Stimulated activated CD8-positive, alpha-beta memory T cell treated with anti-CD3 and anti-CD28 coated beads, Interleukin-2, amount 100 ng/mL, for 1 hour (primary cell): Measurements from ENCODE around the gene ZNF787.
A peak's percentile ranks its signal among the peaks of the same experiment; 100 is the strongest.

Source experiments
- DNase-seq, 2 donors: peaks; one replicate each; pipeline ENCODE4 v3.0.0-alpha.2; 2020; ENCODE audit warnings: low read depth in 2 of 2

The ZNF787 gene

DNA sequence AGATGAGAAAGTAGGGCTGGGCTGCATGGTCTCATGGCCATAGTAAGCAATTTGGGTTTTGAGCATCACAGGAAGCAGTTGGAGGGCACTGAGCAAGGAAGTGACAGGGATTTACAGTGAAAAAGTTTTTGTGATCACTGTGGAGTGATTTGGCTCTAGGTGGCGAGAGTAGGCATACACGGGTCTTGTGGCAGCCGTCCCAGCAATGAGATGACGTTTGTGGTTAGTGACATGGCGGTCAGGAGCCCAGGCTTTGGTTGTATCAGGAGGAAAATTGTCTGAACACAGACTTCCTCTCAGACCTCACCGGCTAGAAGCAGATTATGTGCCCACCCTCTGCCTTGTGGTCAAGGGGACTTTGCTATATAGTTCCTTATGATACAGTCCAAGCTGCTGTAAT is 23.3 kb upstream of the ZNF787 start:
- no peak for DNase-seq

DNA sequence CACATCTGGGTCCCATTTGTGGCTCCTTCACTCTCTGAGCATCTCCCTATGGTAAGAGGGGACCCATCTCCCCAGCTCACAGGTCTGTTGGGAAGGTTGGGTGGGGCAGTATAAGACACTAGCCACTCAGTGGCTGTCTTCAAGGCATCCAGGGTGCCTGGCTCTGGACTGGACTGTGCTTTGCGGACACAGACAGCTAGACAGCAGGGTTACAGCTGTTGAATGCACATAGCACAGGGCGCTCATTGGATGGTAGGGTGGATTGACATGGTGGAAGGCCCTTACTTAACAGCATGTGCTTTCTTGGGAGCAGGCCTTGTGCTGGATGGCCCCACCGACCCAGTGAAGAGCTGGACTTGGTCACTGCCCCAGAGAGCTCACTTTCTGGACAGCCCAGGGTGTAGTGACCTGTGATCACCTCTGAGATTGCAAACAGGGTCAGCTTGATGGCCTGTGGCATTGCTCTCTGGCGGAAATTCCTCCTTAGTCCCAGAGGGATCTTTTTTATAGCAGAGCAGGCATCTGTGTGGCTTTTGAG is 21.9 kb upstream of the ZNF787 start:
- no peak for DNase-seq

GRCh38 chr19:56142087-56142787 is 21.1 kb upstream of the ZNF787 start:
- no peak for DNase-seq

DNA sequence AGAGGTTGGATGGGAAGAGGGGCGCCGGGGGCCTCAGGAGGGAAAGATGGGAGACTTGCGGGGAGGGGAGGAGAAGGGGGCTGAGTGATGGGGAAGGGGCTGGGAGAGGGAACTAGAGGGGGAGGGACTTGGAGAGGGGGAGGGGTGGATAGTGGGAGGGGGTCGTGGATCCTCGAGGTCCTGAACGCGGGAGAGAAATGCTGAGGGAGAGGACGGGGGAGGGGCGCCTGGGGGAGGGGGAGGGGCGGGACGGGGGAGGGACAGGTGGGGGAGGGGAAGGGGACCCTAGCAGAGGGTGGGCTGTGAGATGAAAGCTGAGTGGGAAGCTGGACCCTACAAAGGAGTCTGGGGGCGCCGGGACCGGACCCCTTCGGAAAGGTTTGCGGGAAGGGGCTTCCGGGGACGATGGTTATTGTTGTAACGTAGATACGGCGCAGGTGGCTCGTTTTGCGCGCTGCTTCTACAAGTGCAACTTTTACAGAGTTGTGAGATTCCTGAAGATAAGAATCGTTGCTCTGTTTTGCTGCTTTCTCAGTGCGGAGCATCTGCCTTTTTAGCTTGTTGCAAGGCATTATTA is 20.4 kb upstream of the ZNF787 start:
- DNase-seq: peak in 1 of 2 donors; percentile 16

DNA sequence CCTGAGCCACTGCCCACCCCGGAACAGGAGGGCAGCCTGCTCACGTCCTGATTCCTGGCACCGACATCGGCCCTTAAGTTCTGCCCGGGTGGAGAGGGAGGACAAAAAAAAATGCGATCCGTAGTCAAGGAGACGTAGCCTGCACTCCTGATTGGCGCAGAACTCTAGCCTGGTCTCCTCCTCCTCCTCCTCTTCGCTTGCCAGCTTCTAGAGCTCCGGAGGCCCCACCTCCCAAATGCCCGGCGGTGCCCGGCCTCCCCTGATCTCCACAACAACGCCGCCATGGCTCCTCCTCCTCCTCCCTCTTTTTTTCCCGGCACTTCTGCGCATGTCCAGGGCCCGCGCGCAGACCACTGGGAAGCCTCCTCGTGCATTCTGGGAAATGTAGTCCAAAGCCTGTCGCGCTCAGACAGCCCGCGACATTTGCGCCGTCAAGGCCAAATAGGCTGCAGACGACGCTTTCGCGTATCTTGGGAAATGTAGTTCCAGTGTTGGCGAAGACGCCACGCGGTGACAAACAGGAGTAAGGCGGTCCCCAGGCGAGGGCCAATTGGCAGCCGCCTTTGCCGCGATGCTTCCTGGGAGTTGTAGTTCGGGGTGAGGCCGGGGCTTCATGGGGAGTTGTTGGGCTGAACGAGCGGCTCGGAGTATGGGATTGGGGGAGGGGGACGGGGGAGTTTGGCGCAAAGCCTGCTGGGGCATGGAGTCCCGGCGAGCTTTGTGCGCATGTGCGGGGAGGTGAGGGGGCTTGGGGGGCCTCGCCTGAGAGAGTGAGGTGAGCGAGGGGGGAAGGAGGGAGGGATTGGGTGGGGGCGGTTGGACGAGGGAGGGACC is 19.7 kb upstream of the ZNF787 start, which contains the start of gene ZNF444:
Gene ZNF444, plus strand, starts transcription at position 705 of the 834 bp plus-strand sequence. CDS start 5,625 bp downstream, outside the sequence.
- DNase-seq: peak; percentile 96 to 97

- DNase-seq: no peak
These were observed 18.9 kb upstream of the ZNF787 start for GRCh38 chr19:56139847-56140582.

DNA sequence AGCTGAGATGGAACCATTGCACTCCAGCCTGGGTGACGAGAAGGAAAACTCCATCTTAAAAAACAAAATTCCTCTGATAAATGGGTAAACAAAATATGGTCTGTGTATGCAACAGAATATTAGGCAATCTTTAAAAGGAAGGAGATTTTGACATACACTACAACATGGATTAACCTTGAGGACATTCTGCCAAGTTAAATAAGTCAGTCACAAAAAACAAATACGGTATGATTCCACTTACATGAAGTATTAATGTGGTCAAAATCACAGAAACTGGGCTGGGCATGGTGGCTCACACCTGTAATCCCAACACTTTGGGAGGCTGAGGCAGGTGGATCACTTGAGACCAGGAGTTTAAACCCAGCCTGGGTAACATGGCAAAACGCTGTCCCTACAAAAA is 17.0 kb upstream of the ZNF787 start:
- DNase-seq: no peak

GRCh38 chr19:56137405-56137804 is 16.3 kb upstream of the ZNF787 start:
- DNase-seq: no peak

- no peak for DNase-seq
These were observed 15.3 kb upstream of the ZNF787 start for GRCh38 chr19:56136362-56136761.

- no peak for DNase-seq
These were observed 13.5 kb upstream of the ZNF787 start for GRCh38 chr19:56134654-56134921.

- DNase-seq: no peak
These were observed 13.0 kb upstream of the ZNF787 start for GRCh38 chr19:56133858-56134653.

DNA sequence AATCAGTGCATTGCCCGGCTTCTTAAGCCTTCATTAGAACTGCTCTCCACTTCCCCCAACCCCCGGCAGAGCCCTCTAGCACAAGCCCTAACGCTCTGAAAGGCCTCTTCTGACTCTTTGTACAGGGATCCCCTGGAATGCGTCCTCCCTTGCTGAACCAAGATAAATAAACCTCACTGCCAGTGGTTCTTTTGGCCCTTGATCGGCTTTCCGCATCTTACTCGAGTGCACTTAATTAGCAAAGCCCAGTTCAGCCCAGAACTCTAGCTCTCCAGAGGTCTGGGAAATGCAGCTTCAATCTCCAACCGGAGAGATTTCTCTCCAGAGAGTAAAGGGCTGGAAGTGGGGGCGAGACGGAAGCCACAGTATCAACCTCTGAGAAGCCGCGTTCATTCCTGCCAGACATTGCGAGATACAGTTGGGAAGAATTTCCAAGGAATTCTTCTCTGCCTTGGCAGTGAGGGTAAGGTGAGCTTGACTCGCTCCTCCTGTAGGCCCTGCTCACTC is 11.3 kb upstream of the ZNF787 start:
- no peak for DNase-seq

DNA sequence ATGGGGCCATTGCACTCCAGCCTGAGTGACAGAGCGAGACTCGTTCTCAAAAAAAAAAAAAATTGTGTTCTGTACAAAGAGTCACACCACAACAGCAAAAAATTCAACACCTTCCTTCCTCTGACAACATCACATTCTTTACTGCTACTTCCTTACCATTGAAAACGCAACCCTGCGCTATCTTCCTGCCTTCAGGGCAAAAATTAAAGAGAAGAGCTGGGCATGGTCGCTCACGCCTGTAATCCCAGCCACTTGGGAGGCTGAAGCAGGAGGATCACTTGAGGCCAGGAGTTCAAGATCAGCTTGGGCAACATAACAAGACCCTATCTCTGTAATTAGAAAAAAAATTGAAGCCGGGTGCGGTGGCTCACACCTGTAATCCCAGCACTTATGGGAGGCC is 10.6 kb upstream of the ZNF787 start:
- no peak for DNase-seq

GRCh38 chr19:56130006-56130405 is 8.9 kb upstream of the ZNF787 start:
- DNase-seq: no peak

DNA sequence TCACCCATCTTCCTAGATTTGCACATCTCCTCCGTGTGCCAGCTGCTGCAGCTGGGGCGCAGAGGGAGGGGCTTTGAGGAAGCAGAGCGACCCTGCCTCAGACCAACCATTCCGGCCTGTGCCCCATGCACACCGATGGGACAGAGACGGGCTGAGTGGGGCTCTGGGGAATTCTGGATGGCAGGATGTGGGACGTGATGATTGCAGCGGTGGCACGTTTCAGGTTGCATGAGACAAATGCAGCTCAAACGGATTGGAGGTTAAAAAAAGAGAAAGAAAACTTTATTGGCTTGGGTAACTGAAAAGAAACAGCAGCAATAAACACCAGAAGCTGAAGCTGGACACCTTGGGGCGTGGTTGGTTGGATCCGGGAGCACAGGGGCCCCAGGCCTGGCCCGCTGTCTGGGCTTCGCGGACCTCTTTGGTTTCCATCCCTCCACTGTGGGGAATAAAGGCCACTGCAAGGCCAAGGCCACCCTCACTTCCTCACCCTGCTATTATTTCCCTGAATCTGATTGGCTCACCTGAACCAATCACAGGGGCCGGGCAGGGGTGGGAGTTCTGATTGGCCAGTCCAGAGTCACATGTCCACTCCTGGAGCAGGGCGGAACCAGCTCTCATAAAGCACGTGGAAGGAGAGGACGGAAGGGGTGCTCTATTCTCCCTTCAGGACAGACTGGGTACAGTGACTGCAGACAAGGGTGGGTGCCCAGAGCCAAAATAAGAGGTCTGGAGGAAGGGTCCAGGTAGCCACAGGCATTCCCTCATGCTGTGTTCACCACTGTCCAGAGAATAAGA is 6.1 kb upstream of the ZNF787 start:
- no peak for DNase-seq

- no peak for DNase-seq
These were observed 4.9 kb upstream of the ZNF787 start for GRCh38 chr19:56125806-56126590.

DNA sequence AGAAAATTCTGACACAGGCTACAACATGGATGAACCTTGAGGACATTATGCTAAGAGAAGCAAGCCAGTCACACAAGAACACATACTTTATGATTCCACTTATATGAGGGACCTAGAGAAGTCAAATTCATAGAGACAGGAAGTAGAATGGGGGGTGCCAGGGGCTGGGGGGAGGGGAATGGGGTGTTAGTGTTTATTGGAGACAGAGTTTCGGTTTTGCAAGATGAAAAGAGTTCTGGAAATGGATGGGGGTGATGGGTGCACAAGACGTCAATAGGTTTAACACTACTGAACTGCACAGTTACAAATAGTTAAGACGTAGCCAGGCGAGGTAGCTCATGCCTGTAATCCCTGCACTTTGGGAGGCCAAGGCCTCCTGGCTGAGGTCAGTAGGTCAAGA is 3.5 kb upstream of the ZNF787 start:
- DNase-seq: no peak

DNA sequence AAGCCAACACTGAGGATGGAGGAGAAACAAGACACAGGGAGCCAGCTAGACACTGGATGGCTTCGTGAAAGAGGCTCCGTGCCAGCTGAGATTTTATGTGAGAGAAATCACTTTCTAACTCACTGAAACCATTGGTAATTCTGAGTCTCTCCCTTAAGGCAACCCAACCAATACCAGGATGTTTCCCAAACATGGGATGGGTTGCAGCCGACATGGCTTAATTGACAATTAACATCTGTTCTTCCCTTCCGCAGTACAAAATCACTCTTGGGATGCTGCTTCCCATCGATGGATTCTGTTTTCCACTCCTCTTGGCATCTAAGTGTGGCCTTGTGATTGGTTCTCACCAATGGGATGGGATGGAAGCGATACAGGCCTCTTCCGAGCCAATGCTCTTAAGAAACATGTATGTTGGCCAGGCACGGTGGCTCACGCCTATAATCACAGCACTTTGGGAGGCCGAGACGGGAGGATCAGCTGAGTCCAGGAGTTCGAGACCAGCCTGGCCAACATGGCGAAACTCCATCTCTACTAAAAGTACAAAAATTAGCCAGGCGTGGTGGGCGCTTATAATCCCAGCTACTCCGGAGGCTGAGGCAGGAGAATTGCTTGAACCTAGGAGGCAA is 2.3 kb upstream of the ZNF787 start:
- DNase-seq: no peak
